CD4-positive, alpha-beta T cell (primary cell): ENCODE data around the gene TOMM70. TPM values are rescaled to one million over a fixed set of nuclear protein-coding genes. Genes with fewer than 3 reads are reported as not detected.

Experiments used
- ATAC-seq: fragments of 200-7000 bp; cut with Tn5 transposase; one replicate; pipeline ENCODE4 v1.10.0; 2022; ENCODE audit warnings: mild to moderate bottlenecking; ENCODE audit not compliant: poor library complexity
- CTCF ChIA-PET: fragments of 350-600 bp; sonication (Branson Sonifier 250); formaldehyde crosslinking; loops from one replicate; lab custom pipeline; 2021; ENCODE audit warnings: antibody characterized with exemption, inconsistent platforms; lab: Charles Lee
- POLR2A ChIA-PET: fragments of 350-600 bp; sonication (Branson Sonifier 250); formaldehyde crosslinking; loops from one replicate; lab custom pipeline; 2021; ENCODE audit warnings: antibody characterized with exemption, inconsistent platforms; lab: Charles Lee
- DNase-seq, 14 experiments: peaks; one replicate each; pipeline ENCODE4 v3.0.0-alpha.2; 2013 to 2020; ENCODE audit warnings: mixed read lengths in 2 of 14
- H3K27ac ChIP-seq, 2 donors: one replicate each; pipeline versions ENCODE4 v1.5.1 to v1.7.0; 2013; ENCODE audit warnings: low read length in 2 of 2, low read depth in 1 of 2, mild to moderate bottlenecking in 1 of 2
- H3K27me3 ChIP-seq, 2 experiments: 1 replicate in 1 of 2; 2 replicates in 1 of 2; pipeline versions ENCODE4 v1.6.1 to v1.7.0; 2013; ENCODE audit warnings: low read length in 2 of 2, control low read depth in 1 of 2, mild to moderate bottlenecking in 1 of 2, moderate library complexity in 1 of 2; ENCODE audit not compliant: insufficient read depth in 2 of 2, control insufficient read depth in 1 of 2
- H3K36me3 ChIP-seq: one replicate; pipeline ENCODE4 v1.6.1; 2013; ENCODE audit warnings: low read length, control low read depth; ENCODE audit not compliant: insufficient read depth
- H3K4me1 ChIP-seq: one replicate; pipeline ENCODE4 v1.6.1; 2013; ENCODE audit warnings: low read length, control low read depth; ENCODE audit not compliant: insufficient read depth
- H3K4me3 ChIP-seq: one replicate; pipeline ENCODE4 v1.5.1; 2013; ENCODE audit warnings: mild to moderate bottlenecking, low read length, moderate library complexity
- H3K9me3 ChIP-seq, 2 experiments: 1 replicate in 1 of 2; 2 replicates in 1 of 2; pipeline versions ENCODE4 v1.6.1 to v1.7.0; 2013; ENCODE audit warnings: low read length in 2 of 2, mild to moderate bottlenecking in 2 of 2, control low read depth in 1 of 2, moderate library complexity in 1 of 2; ENCODE audit not compliant: control insufficient read depth in 1 of 2, insufficient read depth in 1 of 2
- H3K27ac Mint-ChIP-seq: one replicate; pipeline ENCODE4 v1.8.0; 2020; ENCODE audit warnings: mixed read lengths
- H3K27me3 Mint-ChIP-seq: one replicate; pipeline ENCODE4 v1.8.0; 2021; ENCODE audit warnings: mixed read lengths
- H3K36me3 Mint-ChIP-seq: one replicate; pipeline ENCODE4 v1.8.0; 2021; ENCODE audit warnings: low read depth, mixed read lengths
- H3K4me1 Mint-ChIP-seq: one replicate; pipeline ENCODE4 v1.8.0; 2021; ENCODE audit warnings: low read depth, mixed read lengths
- H3K4me3 Mint-ChIP-seq: one replicate; pipeline ENCODE4 v1.8.0; 2020; ENCODE audit warnings: mild to moderate bottlenecking, mixed read lengths
- H3K9me3 Mint-ChIP-seq: one replicate; pipeline ENCODE4 v1.8.0; 2020; ENCODE audit warnings: mixed read lengths
- intact Hi-C, 2 experiments: fragments of 100-400 bp; cut with DNase I in 1 of 2; cut with micrococcal nuclease in 1 of 2; formaldehyde crosslinking; loops; one replicate each; pipeline versions ENCODE4 v1.15.1 to v1.9.0; 2023 to 2025; cut with DNase I, micrococcal nuclease
- total RNA-seq, 174 experiments: library from RNA in 2 of 174; stranded (reverse) in 2 of 174; gene quantifications; one replicate each; pipeline ENCODE4 v1.2.3 and lab custom pipeline; 2021 to 2026
- TF ChIP-seq, protein P1 (sequence below): fragments of 200-600 bp; IDR thresholded peaks from one replicate; pipeline ENCODE4 v1.8.0; 2022; ENCODE audit warnings: antibody characterized with exemption, mild to moderate bottlenecking

The TOMM70 gene
- total RNA-seq, 2 experiments from 2014 or later = 20.9 to 21.6 TPM

DNA sequence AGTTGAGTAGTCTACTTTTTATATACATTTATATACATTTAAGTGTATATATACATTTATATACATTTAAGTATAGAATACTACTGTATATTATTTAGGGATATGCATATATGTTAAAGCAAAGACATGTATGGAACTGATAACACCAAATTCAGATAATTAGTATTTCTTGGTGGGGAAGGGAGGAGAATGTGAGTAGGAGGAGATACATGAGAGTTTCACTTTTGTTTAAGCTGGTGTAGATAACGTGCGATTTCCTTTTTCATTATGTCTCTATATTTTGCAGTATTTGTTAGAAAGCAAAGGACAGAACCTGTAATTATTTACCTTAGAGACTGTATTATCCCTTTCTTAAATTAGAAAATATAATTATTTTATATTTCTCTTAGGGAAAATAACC is 83.0 kb downstream of the TOMM70 start:
- Mint-ChIP-seq H3K9me3 (no peaks in the 10 kb centered on the region), H3K4me3 (no peak overlapping the region), H3K4me1 (peaks cover 5% of the 10 kb centered on the region), H3K36me3 (peaks cover 40% of the 10 kb centered on the region), H3K27me3 (no peaks in the 10 kb centered on the region), H3K27ac (no peak overlapping the region)
- POLR2A ChIA-PET = no interaction called here
- H3K36me3 ChIP-seq = peaks cover 25% of the 10 kb centered on the region
- no peak overlapping the region for H3K27ac ChIP-seq
- peaks cover 3% of the 10 kb centered on the region for H3K4me1 ChIP-seq
- ATAC-seq = no peak
- no peaks in the 10 kb centered on the region for H3K9me3 ChIP-seq
- CTCF ChIA-PET = interaction anchor here (1.5 kb wide), 1 partner anchor 272 kb away, joined by 9 read pairs; no protein-coding TSS in a partner anchor
- H3K27me3 ChIP-seq = no peaks in the 10 kb centered on the region
- peak in 1 of 14 experiments; percentile 18 for DNase-seq
- H3K4me3 ChIP-seq = no peak overlapping the region
- TF ChIP-seq, protein P1, sequence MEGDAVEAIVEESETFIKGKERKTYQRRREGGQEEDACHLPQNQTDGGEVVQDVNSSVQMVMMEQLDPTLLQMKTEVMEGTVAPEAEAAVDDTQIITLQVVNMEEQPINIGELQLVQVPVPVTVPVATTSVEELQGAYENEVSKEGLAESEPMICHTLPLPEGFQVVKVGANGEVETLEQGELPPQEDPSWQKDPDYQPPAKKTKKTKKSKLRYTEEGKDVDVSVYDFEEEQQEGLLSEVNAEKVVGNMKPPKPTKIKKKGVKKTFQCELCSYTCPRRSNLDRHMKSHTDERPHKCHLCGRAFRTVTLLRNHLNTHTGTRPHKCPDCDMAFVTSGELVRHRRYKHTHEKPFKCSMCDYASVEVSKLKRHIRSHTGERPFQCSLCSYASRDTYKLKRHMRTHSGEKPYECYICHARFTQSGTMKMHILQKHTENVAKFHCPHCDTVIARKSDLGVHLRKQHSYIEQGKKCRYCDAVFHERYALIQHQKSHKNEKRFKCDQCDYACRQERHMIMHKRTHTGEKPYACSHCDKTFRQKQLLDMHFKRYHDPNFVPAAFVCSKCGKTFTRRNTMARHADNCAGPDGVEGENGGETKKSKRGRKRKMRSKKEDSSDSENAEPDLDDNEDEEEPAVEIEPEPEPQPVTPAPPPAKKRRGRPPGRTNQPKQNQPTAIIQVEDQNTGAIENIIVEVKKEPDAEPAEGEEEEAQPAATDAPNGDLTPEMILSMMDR = no peak
- intact Hi-C loops = loop anchor here (2.0 to 10.0 kb wide), 3 partner anchors 273 to 1064 kb away; no protein-coding TSS in a partner anchor

DNA sequence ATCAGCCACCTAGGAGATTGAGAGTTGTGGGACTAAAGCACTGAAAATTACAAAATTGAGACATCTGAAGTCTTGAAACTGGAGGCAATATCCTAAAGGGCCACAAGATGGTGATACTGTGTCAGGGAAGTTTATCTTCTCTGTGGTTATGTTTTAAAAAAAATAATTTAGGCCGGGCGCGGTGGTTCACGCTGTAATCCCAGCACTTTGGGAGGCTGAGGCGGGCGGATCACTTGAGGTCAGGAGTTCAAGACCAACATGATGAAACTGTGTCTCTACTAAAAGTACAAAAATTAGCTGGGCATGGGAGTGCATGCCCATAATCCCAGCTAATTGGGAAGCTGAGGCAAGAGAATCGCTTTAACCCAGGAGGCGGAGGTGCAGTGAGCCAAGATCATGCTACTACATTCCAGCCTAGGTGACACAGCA is 84.2 kb downstream of the TOMM70 start:
- H3K27ac ChIP-seq = no peak overlapping the region
- Mint-ChIP-seq H3K9me3 (no peaks in the 10 kb centered on the region), H3K4me3 (no peak overlapping the region), H3K4me1 (peaks cover 5% of the 10 kb centered on the region), H3K36me3 (peaks cover 35% of the 10 kb centered on the region), H3K27ac (no peak overlapping the region), H3K27me3 (no peaks in the 10 kb centered on the region)
- TF ChIP-seq, protein P1 = peak; percentile 48
- CTCF ChIA-PET = interaction anchor here (0.6 to 1.5 kb wide), 6 partner anchors 10 to 508 kb away, joined by 3 to 9 read pairs (median 4); no protein-coding TSS in a partner anchor
- no peaks in the 10 kb centered on the region for H3K9me3 ChIP-seq
- H3K27me3 ChIP-seq = no peaks in the 10 kb centered on the region
- H3K4me3 ChIP-seq = no peak overlapping the region
- intact Hi-C loops = loop anchor here (1.0 to 10.0 kb wide), 4 partner anchors 274 to 1066 kb away; no protein-coding TSS in a partner anchor
- POLR2A ChIA-PET = no interaction called here
- DNase-seq (peak in 9 of 14 experiments; percentile 12 to 74 (median 21)), ATAC-seq (peak; percentile 89)
- peaks cover 3% of the 10 kb centered on the region for H3K4me1 ChIP-seq
- H3K36me3 ChIP-seq = peaks cover 25% of the 10 kb centered on the region

Other genes starting within 250 kb of the TOMM70 start
- 10 to 100 TPM; 31.8 to 34.8 TPM for gene TBC1D23, start 140.1 kb downstream of the TOMM70 start, total RNA-seq
- gene NIT2, start 66.3 kb downstream of the TOMM70 start, total RNA-seq = 10 to 100 TPM; 18.6 to 21.4 TPM
- under 1 TPM; 0.47 to 0.70 TPM for gene LNP1, start 450 bp upstream of the TOMM70 start, total RNA-seq
- gene TMEM45A, start 91.5 kb upstream of the TOMM70 start, total RNA-seq = under 1 TPM in 1 of 2 experiments, not detected in 1; 0.08 TPM
- not detected for gene ADGRG7, start 208.5 kb upstream of the TOMM70 start, total RNA-seq